RPMI7951 (cell line): Measurements from ENCODE around the gene BID. TPM values are rescaled to one million over a fixed set of nuclear protein-coding genes. Genes with fewer than 3 reads are reported as not detected.
A peak's percentile ranks its signal among the peaks of the same experiment; 100 is the strongest.

Experiments
- DNase-seq: peaks from one replicate; pipeline ENCODE4 v3.0.0-alpha.2; 2012; ENCODE audit warnings: low read depth
- total RNA-seq: library from RNA; depleted of rRNA; stranded (reverse); fragments of >200 nt; shearing (Covaris generic); gene quantifications from 2 replicates; pipeline ENCODE4 v1.2.3, GENCODE V29; 2014

The BID gene
- total RNA-seq, 1 experiment from 2014 or later, result 30.4 TPM

- no peak for DNase-seq
Observed at GRCh38 chr22:17738386-17739128, 35.7 kb downstream of the BID start.

DNA sequence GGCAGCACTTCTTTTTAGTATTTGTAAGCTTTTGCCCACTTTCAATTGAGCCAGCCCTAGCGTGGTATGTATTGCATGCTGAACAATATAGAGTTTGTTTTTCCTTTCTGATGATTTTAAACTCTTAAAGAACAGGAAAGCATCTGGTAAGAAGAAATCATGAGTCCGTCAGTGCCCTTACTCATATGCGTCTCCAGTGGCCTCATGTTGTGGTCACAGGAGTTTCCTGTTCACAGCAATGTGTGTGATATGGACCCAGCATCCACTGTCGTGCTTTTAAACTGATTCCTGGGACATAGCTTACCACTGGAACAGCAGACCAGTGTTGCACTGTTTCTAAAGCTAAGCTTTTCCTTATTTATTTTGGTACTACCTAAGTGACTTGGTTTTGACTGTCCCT lies 40.1 kb downstream of the BID start:
- DNase-seq, result peak; percentile 19

GRCh38 chr22:17733466-17733865 lies 40.8 kb downstream of the BID start:
- DNase-seq, result no peak

DNA sequence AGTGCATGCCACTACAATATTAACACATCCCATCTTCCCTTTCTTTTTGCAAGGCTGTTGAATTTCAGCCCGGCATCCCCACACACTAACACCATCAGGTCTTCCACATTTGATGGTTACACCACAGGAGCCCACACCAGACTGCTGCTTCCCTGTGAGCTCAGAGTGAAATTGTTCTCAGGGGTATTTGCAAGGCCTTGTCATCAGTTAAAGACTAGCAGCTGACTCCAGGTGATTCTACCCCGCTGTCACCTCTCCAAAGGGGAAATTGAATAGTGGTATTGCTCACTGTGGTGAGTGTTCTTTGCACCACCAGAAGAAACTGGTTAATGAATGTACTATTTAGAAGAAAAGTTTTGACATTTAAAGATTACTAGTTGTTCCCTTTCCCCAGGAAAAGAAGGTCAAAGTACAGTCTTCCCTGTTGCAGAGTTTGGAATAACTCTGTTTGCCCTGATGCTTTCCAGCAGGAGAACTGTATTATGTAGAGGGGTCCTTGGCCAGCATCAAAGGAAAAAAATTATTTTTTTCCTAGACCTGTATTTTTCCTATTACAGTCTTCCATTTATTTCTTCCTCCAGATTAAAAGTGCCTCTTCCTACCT lies 41.9 kb downstream of the BID start:
- DNase-seq, result no peak

DNA sequence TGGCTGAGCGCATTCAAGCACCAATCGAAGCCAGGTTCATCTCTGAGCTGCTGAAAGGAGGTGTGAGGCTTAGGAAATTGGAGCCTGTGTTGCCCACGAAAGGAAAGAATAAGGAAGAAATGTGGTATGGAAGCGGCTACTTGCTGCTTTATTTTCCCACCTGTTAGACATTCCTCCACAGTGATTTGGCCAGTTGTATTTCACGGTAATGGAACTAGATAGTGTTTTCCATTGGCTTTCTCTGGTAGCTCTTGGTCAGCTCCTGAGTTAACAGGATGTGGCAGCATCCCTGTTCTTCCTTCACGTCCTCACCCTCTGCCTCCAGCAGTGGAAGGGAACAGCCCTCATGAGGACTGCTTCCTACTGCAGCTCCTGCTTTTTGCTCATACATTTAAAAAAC lies 44.7 kb downstream of the BID start:
- DNase-seq, result no peak

- DNase-seq, result no peak
Observed at GRCh38 chr22:17728786-17729185, 45.5 kb downstream of the BID start.

GRCh38 chr22:17726928-17727897 lies 47.1 kb downstream of the BID start:
- peak; percentile 71 for DNase-seq

GRCh38 chr22:17726006-17726927 lies 48.0 kb downstream of the BID start:
- DNase-seq, result peak; percentile 23

DNA sequence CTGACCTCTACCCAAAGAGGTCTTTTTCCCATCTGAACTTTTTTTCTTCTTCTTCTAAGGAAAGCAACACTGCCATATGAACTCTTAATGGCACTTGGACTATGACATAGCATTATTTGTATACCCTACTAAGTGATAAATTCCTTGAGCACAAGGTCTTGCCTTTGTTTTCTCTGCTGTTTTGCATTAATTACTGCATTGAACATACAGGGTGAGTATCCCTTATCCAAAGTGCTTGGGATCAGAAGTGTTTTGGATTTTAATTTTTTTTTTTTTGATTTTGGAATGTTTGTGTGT lies 48.8 kb downstream of the BID start:
- no peak for DNase-seq

DNA sequence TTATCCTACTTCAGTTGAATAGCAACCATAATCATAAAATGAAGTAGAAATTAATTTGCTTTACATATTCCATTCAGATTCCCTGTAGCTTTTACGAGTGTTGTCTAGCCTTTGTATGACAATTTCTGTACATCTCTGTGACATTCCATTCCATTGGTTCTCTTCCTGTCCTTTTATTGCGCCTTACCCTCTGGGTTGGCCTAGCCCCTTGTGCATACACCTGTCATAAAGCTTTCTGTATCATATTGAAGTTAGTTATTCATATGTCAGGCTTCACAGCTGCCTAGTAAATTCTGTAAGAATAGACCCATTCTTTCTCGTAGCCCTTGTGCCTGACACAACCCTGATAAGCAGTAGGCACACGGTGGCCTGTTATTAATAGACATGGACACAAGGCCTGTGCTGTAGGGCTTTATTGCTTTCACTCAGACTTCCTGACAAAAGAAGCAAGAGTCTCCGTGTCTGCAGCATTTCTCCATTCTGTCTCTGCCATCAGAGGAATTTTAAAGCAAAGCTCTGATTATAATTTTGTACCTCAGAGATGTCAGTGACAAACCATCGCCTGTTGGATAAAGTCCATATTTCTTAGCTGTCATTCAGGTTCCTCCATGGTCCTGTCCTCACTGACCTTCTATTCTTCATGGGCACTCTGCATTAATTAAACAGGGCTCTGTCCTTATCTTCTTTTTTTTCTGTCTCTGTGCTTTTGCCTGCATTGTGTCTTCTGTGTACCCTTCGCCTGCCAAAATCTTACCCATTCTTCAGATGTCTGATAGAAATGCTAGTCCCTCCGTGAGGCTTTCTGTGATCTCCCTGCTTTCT lies 49.4 kb downstream of the BID start:
- no peak for DNase-seq

DNA sequence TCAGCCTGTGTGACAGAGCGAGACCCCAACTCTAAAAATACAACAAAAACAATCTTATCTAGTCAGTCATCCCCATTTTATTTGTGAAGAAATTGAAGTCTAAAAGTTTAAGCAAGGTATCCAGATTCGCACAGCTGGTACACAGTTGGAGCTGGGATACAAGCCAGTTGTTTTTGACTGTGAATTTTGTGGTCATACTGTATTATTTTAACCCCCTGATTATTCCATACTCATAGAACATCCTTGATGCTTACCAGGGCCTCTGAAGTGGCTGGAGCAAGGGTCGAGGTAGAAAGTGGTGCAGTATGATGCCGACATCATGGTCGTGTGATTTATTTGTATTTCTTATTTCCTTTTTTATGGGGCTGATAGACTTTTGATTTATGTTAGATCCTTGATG lies 50.0 kb downstream of the BID start:
- no peak for DNase-seq

- no peak for DNase-seq
Observed at GRCh38 chr22:17719911-17720310, 54.4 kb downstream of the BID start.

DNA sequence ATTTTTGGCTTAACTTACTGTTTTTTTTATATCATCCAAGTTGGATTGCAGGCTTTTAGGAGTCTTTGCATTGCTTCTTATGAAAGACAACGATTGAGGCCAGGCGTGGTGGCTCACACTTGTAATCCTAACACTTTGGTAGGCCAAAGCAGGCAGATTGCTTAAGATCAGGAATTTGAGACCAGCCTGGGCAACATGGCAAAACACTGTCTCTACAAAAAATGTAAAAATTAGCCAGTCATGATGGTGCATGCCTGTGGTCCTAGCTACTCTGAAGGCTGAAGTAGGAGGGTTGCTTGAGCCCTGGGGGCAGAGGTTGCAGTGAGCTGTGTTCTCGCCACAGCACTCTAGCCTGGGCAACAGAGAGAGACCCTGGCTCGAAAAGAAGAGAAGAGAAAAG lies 56.6 kb downstream of the BID start:
- DNase-seq, result peak; percentile 30

DNA sequence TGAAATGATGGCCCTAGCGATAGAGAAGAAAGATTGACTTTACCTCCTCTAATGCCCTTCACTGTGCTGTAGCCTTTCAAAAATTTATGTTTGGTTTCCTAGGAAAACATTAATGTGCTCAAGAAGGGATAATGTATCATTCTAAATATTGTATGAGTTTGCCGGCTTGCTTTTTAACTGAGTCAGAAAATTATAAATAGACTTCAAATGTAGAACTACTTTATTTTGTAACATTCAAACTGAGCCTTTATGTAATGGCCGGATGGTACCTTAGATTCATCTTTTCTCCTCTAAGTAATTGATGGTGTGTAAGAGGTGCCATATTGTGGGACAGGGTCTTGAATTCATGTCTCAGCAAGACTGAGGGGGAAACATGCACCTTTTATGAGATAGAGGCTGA lies 57.7 kb downstream of the BID start:
- DNase-seq, result no peak

- peak; percentile 19 for DNase-seq
Observed at GRCh38 chr22:17712441-17712840, 61.8 kb downstream of the BID start.

DNA sequence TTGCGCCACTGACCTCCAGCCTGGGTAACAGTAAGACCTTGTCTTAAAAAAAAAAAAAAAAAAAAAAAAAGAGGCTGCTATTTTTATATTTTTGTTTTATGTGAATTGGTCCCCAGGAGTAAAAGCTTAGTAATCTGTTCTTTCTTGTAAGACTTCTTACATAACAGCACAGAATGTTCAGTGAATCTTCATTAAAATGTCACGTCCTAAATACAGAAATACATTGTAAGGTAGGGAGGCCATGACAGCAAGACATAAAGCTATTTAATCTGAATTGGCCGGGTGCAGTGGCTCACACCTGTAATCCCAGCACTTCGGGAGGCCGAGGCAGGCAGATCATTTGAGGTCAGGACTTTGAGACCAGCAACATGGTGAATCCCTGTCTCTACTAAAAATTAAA lies 64.2 kb downstream of the BID start:
- no peak for DNase-seq

DNA sequence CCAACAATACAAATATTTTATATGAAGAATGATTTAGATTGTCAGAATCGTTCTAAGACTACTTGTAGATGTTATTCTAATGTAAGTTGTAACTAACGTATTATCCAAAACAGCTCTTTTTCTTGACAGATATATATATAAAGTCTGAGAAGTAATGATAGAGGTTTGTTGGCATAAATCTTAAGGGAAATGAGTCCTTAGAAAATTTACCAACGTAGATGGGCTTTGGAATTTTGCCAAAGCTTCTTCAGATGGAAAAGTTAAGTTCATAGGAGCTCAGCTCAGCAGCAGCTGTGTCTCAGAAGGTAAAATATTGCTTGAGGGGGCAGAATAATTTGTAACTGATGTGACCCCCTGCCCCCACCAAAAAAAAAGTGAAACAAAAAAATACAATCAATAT lies 66.7 kb downstream of the BID start:
- peak; percentile 50 for DNase-seq

DNA sequence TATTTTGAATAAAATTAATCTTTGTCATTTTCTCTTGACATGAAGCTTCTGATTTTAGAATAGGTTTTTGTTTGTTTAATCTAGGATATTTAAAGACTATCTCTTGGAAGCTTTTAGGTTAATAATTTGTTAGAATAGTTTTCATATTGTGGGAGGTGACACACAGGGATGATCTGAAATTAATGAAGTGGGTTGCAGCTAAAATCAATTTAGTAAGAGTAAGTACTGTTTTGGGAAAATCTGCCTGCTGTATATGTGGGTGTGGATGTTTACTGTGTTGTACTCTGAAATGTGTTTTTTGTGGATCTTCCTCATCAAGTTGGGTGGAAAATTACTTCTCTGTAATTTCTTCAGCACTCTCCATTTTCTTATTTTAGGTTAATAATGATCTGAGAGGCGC lies 67.3 kb downstream of the BID start:
- DNase-seq, result no peak

- peak; percentile 93 for DNase-seq
Observed at GRCh38 chr22:17705951-17706900, 68.0 kb downstream of the BID start.

GRCh38 chr22:17705546-17705945 lies 68.7 kb downstream of the BID start:
- DNase-seq, result peak; percentile 24
